HG02884 (cell line): Measurements from ENCODE around the gene PCDHA5.
"Not testable (repeated sequence)": the region's sequence is repeated elsewhere in the genome, so short reads cannot be mapped to it uniquely, and the experiment has no call there.

Source experiments
- ATAC-seq: cut with Tn5 transposase; IDR thresholded peaks from one replicate; pipeline ENCODE4 v1.9.1; 2021; ENCODE audit warnings: mild to moderate bottlenecking, moderate library complexity; ENCODE audit not compliant: unreplicated experiment

PCDHA5 gene

GRCh38 chr5:140822969-140823368, 1.6 kb downstream of the PCDHA5 start:
- ATAC-seq = not testable (repeated sequence)

DNA sequence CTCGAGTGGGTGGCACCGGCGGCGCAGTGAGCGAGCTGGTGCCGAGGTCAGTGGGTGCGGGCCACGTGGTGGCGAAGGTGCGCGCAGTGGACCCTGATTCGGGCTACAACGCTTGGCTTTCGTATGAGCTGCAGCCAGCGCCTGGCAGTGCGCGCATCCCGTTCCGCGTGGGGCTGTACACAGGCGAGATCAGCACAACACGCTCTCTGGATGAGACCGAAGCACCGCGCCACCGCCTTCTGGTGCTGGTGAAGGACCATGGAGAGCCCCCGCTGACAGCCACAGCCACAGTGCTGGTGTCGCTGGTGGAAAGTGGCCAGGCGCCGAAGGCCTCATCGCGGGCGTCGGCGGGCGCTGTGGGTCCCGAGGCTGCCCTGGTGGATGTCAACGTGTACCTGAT, 2.1 kb downstream of the PCDHA5 start:
- ATAC-seq = no peak

- ATAC-seq = no peak
Observed at GRCh38 chr5:140827704-140828361, 6.4 kb downstream of the PCDHA5 start, which contains the start of gene PCDHA6. Gene PCDHA6, plus strand, starts transcription at chr5:140827960. Its CDS starts 132 bp downstream, at chr5:140828092.

- ATAC-seq = no peak
Observed at GRCh38 chr5:140828362-140828737, 6.9 kb downstream of the PCDHA5 start.

DNA sequence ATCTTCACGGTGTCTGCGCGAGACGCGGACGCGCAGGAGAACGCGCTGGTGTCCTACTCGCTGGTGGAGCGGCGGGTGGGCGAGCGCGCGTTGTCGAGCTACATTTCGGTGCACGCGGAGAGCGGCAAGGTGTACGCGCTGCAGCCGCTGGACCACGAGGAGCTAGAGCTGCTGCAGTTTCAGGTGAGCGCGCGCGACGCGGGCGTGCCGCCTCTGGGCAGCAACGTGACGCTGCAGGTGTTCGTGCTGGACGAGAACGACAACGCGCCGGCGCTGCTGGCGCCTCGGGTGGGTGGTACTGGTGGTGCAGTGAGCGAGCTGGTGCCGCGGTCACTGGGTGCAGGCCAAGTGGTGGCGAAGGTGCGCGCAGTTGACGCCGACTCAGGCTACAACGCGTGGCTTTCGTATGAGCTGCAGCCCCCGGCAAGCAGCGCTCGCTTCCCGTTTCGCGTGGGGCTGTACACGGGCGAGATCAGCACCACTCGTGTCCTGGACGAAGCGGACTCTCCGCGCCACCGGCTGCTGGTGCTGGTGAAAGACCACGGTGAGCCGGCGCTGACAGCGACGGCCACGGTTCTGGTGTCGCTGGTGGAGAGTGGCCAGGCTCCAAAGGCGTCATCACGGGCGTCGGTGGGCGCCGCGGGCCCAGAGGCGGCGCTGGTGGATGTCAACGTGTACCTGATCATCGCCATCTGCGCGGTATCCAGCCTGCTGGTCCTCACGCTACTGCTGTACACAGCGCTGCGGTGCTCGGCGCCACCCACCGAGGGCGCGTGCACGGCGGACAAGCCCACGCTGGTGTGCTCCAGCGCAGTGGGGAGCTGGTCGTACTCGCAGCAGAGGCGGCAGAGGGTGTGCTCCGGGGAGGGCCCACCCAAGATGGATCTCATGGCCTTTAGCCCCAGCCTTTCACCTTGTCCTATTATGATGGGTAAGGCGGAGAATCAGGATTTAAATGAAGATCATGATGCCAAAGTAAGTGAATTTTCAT, 8.4 kb downstream of the PCDHA5 start:
- ATAC-seq = not testable (repeated sequence)

GRCh38 chr5:140833993-140834392, 12.6 kb downstream of the PCDHA5 start, which contains the start of gene PCDHA7:
Gene PCDHA7, plus strand, starts transcription at chr5:140834269. Its CDS starts 115 bp downstream, at chr5:140834384.
- ATAC-seq = no peak

DNA sequence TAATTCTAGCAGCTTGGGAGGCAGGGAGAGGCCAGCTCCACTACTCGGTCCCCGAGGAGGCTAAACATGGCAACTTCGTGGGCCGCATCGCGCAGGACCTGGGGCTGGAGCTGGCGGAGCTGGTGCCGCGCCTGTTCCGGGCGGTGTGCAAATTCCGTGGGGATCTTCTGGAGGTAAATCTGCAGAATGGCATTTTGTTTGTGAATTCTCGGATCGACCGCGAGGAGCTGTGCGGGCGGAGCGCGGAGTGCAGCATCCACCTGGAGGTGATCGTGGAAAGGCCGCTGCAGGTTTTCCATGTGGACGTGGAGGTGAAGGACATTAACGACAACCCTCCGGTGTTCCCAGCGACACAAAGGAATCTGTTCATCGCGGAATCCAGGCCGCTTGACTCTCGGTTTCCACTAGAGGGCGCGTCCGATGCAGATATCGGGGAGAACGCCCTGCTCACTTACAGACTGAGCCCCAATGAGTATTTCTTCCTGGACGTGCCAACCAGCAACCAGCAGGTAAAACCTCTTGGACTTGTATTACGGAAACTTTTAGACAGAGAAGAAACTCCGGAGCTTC, 13.1 kb downstream of the PCDHA5 start:
- not testable (repeated sequence) for ATAC-seq

DNA sequence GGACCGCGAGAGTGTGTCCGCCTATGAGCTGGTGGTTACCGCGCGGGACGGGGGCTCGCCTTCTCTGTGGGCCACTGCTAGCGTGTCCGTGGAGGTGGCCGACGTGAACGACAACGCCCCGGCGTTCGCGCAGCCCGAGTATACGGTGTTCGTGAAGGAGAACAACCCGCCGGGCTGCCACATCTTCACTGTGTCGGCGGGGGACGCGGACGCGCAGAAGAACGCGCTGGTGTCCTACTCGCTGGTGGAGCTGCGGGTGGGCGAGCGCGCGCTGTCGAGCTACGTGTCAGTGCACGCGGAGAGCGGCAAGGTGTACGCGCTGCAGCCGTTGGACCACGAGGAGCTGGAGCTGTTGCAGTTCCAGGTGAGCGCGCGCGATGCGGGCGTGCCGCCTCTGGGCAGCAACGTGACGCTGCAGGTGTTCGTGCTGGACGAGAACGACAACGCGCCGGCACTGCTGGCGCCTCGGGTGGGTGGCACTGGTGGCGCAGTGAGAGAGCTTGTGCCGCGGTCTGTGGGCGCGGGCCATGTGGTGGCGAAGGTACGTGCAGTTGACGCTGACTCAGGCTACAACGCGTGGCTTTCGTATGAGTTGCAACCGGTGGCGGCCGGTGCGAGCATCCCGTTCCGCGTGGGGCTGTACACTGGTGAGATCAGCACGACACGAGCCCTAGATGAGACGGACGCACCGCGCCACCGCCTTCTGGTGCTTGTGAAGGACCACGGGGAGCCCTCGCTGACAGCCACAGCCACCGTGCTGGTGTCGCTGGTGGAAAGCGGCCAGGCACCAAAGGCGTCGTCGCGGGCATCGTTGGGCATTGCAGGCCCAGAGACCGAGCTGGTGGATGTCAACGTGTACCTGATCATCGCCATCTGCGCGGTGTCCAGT, 14.5 kb downstream of the PCDHA5 start:
- no peak for ATAC-seq

DNA sequence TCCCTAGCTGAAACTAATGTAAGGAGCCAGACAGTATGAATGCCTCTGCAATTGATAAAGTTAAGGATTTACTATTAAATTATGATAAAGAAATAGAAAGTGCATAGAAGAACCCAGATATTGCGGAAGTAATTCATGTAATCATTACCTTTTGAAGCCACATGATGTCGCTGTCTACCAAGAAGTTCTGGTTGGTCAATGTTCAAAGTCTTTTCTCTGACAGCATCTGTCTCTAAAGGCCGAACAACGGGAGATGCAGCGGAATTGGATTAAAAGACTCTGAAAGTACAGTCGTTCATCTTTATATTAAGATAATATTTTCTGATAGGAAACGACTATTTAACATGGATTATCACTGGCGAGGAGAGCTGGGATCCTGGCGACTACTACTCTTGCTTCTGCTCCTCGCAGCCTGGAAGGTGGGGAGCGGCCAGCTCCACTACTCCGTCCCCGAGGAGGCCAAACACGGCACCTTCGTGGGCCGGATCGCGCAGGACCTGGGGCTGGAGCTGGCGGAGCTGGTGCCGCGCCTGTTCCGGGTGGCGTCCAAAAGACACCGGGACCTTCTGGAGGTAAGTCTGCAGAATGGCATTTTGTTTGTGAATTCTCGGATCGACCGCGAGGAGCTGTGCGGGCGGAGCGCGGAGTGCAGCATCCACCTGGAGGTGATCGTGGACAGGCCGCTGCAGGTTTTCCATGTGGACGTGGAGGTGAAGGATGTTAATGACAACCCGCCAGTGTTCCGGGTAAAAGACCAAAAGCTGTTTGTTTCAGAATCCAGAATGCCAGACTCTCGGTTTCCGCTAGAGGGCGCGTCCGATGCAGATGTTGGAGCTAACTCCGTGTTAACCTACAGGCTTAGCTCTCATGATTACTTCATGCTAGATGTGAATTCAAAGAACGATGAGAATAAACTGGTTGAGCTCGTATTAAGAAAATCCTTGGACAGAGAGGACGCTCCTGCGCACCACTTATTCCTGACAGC, 19.9 kb downstream of the PCDHA5 start, which contains the start of gene PCDHA8:
Gene PCDHA8 (plus strand): TSS at position 210 of the 985 bp plus-strand sequence. CDS start 135 bp downstream, at position 345.
- no peak for ATAC-seq

GRCh38 chr5:140842798-140843733, 21.7 kb downstream of the PCDHA5 start:
- ATAC-seq = no peak

DNA sequence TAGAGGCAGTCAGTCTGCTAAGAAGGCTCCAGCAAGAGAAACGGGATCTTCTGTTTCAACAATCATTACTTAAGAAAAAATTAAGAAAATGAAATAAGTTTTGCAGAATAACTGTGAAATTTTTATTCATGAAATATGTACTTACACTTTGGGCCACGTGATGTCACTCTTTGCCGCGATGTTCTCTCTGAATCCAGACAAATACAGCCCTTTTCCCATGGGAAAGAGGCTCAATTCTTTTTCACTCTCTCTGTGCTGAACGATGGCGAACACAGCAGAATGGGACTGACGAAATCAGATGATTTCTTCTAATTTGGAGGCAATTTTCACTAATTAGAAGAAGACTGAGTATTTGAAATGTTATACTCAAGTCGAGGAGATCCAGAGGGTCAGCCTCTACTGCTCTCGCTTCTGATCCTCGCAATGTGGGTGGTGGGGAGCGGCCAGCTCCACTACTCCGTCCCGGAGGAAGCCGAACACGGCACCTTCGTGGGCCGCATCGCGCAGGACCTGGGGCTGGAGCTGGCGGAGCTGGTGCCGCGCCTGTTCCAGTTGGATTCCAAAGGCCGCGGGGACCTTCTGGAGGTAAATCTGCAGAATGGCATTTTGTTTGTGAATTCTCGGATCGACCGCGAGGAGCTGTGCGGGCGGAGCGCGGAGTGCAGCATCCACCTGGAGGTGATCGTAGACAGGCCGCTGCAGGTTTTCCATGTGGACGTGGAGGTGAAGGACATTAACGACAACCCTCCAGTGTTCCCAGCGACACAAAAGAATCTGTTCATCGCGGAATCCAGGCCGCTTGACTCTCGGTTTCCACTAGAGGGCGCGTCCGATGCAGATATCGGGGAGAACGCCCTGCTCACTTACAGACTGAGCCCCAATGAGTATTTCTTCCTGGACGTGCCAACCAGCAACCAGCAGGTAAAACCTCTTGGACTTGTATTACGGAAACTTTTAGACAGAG, 27.0 kb downstream of the PCDHA5 start, which contains the start of gene PCDHA9:
Gene PCDHA9 (plus strand): TSS at position 244 of the 964 bp plus-strand sequence. CDS start 114 bp downstream, at position 358.
- not testable (repeated sequence) for ATAC-seq

DNA sequence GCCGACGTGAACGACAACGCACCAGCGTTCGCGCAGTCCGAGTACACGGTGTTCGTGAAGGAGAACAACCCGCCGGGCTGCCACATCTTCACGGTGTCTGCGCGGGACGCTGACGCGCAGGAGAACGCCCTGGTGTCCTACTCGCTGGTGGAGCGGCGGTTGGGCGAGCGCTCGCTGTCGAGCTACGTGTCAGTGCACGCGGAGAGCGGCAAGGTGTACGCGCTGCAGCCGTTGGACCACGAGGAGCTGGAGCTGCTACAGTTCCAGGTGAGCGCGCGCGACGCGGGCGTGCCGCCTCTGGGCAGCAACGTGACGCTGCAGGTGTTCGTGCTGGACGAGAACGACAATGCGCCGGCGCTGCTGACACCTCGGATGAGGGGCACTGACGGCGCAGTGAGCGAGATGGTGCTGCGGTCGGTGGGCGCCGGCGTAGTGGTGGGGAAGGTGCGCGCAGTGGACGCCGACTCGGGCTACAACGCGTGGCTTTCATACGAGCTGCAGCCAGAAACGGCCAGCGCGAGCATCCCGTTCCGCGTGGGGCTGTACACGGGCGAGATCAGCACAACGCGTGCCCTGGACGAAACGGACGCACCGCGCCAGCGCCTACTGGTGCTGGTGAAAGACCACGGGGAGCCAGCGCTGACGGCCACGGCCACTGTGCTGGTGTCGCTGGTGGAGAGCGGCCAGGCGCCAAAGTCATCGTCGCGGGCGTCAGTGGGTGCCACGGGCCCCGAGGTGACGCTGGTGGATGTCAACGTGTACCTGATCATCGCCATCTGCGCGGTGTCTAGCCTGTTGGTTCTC, 28.6 kb downstream of the PCDHA5 start:
- ATAC-seq = not testable (repeated sequence)

GRCh38 chr5:140855772-140856674, 34.6 kb downstream of the PCDHA5 start, which contains the start of gene PCDHA10:
Gene PCDHA10, plus strand, starts transcription at chr5:140855897. Its CDS starts 152 bp downstream, at chr5:140856049.
- ATAC-seq = no peak

DNA sequence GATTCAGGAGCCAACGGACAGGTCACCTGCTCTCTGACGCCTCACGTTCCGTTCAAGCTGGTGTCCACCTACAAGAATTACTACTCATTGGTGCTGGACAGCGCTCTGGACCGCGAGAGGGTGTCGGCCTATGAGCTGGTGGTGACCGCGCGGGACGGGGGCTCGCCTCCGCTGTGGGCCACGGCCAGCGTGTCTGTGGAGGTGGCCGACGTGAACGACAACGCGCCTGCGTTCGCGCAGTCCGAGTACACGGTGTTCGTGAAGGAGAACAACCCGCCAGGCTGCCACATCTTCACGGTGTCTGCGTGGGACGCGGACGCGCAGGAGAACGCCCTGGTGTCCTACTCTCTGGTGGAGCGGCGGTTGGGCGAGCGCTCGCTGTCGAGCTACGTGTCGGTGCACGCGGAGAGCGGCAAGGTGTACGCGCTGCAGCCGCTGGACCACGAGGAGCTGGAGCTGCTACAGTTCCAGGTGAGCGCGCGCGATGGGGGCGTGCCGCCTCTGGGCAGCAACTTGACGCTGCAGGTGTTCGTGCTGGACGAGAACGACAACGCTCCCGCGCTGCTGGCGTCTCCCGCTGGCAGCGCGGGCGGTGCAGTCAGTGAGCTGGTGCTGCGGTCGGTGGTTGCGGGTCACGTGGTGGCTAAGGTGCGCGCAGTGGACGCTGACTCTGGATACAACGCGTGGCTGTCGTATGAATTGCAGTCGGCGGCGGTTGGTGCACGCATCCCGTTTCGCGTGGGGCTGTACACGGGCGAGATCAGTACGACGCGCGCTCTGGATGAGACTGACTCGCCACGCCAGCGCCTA, 36.0 kb downstream of the PCDHA5 start:
- no peak for ATAC-seq
